Body of pancreas (tissue), 4 donors: ENCODE results near the gene HOXD10. TPM values are rescaled to one million over a fixed set of nuclear protein-coding genes. Genes with fewer than 3 reads are reported as not detected.

Experiments
- ATAC-seq: fragments of 150-250 bp; one replicate; pipeline ENCODE4 v1.9.1; 2016
- DNase-seq, 4 donors: peaks; one replicate each; pipeline ENCODE4 v3.0.0-alpha.2; 2019
- H3K27ac ChIP-seq, 4 donors: fragments of 200-600 bp; sonication (generic); 1 replicate in 3 of 4; 2 replicates in 1 of 4; pipeline versions ENCODE4 v1.5.1 to v1.6.1; 2016 to 2019; ENCODE audit warnings: mild to moderate bottlenecking in 1 of 4, mixed read lengths in 1 of 4, moderate library complexity in 1 of 4
- H3K27me3 ChIP-seq, 2 donors: fragments of 200-600 bp; sonication (generic); one replicate each; pipeline ENCODE4 v1.6.0; 2016; ENCODE audit warnings: mild to moderate bottlenecking in 1 of 2
- H3K36me3 ChIP-seq, 2 donors: fragments of 200-600 bp; sonication (generic); replicated peaks in 1 of 2; 2 replicates each; pipeline ENCODE4 v1.5.1; 2016; ENCODE audit warnings: low read depth in 2 of 2; ENCODE audit not compliant: insufficient read depth in 1 of 2
- H3K4me1 ChIP-seq: fragments of 200-600 bp; sonication (generic); one replicate; pipeline ENCODE4 v1.6.0; 2016
- H3K4me3 ChIP-seq, 2 donors: fragments of 200-600 bp; sonication (generic); 1 replicate in 1 of 2; 2 replicates in 1 of 2; pipeline ENCODE4 v1.5.1; 2016 to 2019
- H3K9me3 ChIP-seq, 3 donors: fragments of 200-600 bp; sonication (generic); 1 replicate in 2 of 3; 2 replicates in 1 of 3; pipeline ENCODE4 v1.5.1; 2016
- POLR2A ChIP-seq, 3 donors: fragments of 450-650 bp; IDR thresholded peaks; one replicate each; pipeline ENCODE4 v1.6.1; 2016; ENCODE audit warnings: antibody characterized with exemption in 3 of 3, mild to moderate bottlenecking in 2 of 3
- WGBS, 2 donors: methylation state at CpG; one replicate each; pipeline ENCODE4 v1.1.5; 2017; 5-methylcytosine and 5-hydroxymethylcytosine counted together
- intact Hi-C: fragments of 100-400 bp; cut with DNase I; formaldehyde crosslinking; loops from one replicate; pipeline ENCODE4 v1.15.1; 2023
- total RNA-seq, 2 donors: library from RNA; depleted of rRNA; stranded (reverse); fragments of >200 nt; gene quantifications; one replicate each; pipeline ENCODE4 v1.1.0, GENCODE V29; 2016
- TF ChIP-seq, protein P1 (sequence below), 7 experiments: fragments of 450-650 bp in 4 of 7; fragments of 200-600 bp in 3 of 7; sonication (generic) in 3 of 7; IDR thresholded peaks; one replicate each; pipeline ENCODE4 v1.5.1; 2016 to 2019; ENCODE audit warnings: antibody characterized with exemption in 7 of 7

HOXD10 gene
- total RNA-seq, 2 donors from 2014 or later = 0.26 TPM; not detected in 1

DNA sequence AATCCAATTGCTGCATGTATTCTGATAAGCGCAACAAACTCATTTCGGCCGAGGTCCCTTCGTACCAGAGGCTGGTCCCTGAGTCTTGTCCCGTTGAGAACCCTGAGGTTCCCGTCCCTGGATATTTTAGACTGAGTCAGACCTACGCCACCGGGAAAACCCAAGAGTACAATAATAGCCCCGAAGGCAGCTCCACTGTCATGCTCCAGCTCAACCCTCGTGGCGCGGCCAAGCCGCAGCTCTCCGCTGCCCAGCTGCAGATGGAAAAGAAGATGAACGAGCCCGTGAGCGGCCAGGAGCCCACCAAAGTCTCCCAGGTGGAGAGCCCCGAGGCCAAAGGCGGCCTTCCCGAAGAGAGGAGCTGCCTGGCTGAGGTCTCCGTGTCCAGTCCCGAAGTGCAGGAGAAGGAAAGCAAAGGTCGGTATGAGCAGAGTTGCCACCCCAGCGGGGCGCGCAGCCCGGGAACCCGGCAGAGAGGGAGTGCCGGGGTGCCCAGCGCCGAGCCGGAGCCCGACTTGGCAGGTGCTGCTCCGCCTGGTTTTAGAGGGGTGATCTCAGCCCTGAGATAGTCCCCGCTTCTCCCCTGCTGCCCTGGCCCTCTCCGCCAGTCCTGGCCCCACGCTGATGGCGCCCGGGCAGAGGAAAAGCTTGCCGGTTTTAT, 714 bp downstream of the HOXD10 start:
- WGBS, 2 donors = 14% methylated on average over 22 to 40 of the region's 40 CpGs
- Histone ChIP-seq H3K4me1 (peaks cover 7% of the 10 kb centered on the region), H3K9me3 (no peaks in the 10 kb centered on the region), H3K36me3 (no peaks in the 10 kb centered on the region), H3K27ac (no peak overlapping the region), H3K4me3 (no peak overlapping the region), H3K27me3 (peaks cover 0 to 74% of the 10 kb centered on the region in 2 donors)
- DNase-seq = no peak
- TF ChIP-seq, protein P1, sequence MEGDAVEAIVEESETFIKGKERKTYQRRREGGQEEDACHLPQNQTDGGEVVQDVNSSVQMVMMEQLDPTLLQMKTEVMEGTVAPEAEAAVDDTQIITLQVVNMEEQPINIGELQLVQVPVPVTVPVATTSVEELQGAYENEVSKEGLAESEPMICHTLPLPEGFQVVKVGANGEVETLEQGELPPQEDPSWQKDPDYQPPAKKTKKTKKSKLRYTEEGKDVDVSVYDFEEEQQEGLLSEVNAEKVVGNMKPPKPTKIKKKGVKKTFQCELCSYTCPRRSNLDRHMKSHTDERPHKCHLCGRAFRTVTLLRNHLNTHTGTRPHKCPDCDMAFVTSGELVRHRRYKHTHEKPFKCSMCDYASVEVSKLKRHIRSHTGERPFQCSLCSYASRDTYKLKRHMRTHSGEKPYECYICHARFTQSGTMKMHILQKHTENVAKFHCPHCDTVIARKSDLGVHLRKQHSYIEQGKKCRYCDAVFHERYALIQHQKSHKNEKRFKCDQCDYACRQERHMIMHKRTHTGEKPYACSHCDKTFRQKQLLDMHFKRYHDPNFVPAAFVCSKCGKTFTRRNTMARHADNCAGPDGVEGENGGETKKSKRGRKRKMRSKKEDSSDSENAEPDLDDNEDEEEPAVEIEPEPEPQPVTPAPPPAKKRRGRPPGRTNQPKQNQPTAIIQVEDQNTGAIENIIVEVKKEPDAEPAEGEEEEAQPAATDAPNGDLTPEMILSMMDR (IDR thresholded peaks at IDR 0.05) = no peak
- no peak for TF ChIP-seq POLR2A (IDR thresholded peaks at IDR 0.05)
- no peak for ATAC-seq
- intact Hi-C loops = no loop called here

- peaks cover 13% of the 10 kb centered on the region for H3K4me1 ChIP-seq
- H3K36me3 ChIP-seq = no peaks in the 10 kb centered on the region
- WGBS, 2 donors = 3 to 6% methylated on average over 11 of the region's 11 CpGs
- no peak for DNase-seq
- H3K27ac ChIP-seq = no peak overlapping the region
- no peaks in the 10 kb centered on the region for H3K9me3 ChIP-seq
- H3K27me3 ChIP-seq = peaks cover 0 to 75% of the 10 kb centered on the region in 2 donors
- TF ChIP-seq, protein P1 (IDR thresholded peaks at IDR 0.05) = no peak
- TF ChIP-seq POLR2A (IDR thresholded peaks at IDR 0.05) = no peak
- no peak overlapping the region for H3K4me3 ChIP-seq
- intact Hi-C loops = no loop called here
- ATAC-seq = no peak
Measured at GRCh38 chr2:176117823-176118371, 1.3 kb downstream of the HOXD10 start.

DNA sequence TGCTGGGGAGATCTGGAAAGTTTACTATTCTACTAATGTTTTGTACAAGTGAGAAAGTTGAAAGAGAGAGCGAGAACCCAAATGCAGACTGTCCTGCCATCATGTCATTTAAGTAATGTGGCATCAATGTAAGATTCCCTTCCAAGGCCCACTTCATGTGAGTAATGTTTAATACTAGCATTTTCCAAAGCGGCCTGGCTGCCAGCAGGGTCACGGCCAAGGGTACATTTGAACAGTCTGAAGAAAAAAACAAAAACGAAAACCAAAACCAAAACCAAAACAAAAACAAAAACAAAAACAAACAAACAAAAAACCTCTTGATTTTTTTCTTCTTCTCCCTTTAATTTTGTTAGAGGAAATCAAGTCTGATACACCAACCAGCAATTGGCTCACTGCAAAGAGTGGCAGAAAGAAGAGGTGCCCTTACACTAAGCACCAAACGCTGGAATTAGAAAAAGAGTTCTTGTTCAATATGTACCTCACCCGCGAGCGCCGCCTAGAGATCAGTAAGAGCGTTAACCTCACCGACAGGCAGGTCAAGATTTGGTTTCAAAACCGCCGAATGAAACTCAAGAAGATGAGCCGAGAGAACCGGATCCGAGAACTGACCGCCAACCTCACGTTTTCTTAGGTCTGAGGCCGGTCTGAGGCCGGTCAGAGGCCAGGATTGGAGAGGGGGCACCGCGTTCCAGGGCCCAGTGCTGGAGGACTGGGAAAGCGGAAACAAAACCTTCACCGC, 2.2 kb downstream of the HOXD10 start:
- WGBS, 2 donors = 10 to 12% methylated on average over 24 of the region's 24 CpGs
- intact Hi-C loops = no loop called here
- peak in 2 of 4 donors; percentile 34 to 43 for DNase-seq
- H3K36me3 ChIP-seq = no peaks in the 10 kb centered on the region
- H3K27ac ChIP-seq = no peak overlapping the region
- H3K4me3 ChIP-seq = no peak overlapping the region
- H3K4me1 ChIP-seq = peaks cover 18% of the 10 kb centered on the region
- H3K27me3 ChIP-seq = peaks cover 0 to 73% of the 10 kb centered on the region in 2 donors
- no peak for ATAC-seq
- no peaks in the 10 kb centered on the region for H3K9me3 ChIP-seq
- TF ChIP-seq, protein P1 (IDR thresholded peaks at IDR 0.05) = peak in 1 of 7 experiments; percentile 4
- TF ChIP-seq POLR2A (IDR thresholded peaks at IDR 0.05) = no peak

DNA sequence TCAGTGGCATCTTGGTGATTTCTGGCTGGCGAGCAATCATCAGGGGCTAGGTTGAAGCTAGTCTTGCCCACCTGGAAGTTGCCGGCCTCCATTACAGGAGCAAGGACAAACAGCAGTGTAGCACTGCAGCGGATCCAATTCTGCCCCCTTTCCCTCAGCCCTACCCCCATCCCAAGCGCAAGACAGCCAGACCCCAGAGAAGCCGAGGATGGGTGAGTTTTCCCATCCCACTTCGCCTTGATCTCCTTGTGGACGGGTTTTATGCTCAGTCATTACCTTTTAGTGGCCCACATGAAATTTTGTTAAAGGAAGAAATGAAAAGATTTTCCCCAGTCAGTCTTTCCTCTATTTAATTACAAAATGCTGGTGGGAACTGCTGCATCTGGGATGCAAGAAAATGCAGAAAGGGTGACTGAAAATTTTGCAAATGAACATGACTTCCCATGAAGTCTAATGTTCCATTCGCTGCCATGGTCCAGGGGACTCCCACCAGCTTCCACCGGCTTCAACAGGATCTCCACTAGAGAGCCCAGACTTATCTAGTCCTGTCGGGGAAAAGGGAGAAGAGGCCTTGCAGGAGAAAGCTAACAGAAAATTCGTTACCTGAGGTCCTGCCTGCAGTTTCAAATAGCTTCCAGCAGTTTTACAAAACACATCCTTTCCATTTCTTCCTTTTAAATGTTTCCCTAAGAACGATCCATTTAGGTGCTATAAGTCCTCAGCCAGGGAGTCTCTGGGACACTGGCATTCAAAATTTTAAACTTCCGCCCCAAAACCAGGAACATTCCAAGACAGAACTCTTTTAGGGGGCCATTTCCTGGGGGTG, 4.0 kb downstream of the HOXD10 start:
- Histone ChIP-seq H3K4me1 (peaks cover 18% of the 10 kb centered on the region), H3K36me3 (no peaks in the 10 kb centered on the region), H3K27ac (no peak overlapping the region), H3K9me3 (no peaks in the 10 kb centered on the region), H3K27me3 (peaks cover 0 to 66% of the 10 kb centered on the region in 2 donors), H3K4me3 (no peak overlapping the region)
- no peak for DNase-seq
- intact Hi-C loops = loop anchor here (10.0 kb wide), 1 partner anchor 694 kb away; no protein-coding TSS in a partner anchor
- WGBS, 2 donors = 7 to 17% methylated on average over 13 of the region's 13 CpGs
- TF ChIP-seq, protein P1 (IDR thresholded peaks at IDR 0.05) = no peak
- TF ChIP-seq POLR2A (IDR thresholded peaks at IDR 0.05) = no peak
- ATAC-seq = no peak
